Stomach (tissue), 9 donors: ENCODE results near the gene AMPD1. TPM values are rescaled to one million over a fixed set of nuclear protein-coding genes. Genes with fewer than 3 reads are reported as not detected.
A peak's percentile ranks its signal among the peaks of the same experiment; 100 is the strongest.

ENCODE experiments used
- DNase-seq, 2 donors: peaks; one replicate each; pipeline versions ENCODE4 v3.0.0 to v3.0.0-alpha.2; 2013 to 2019
- H3K27ac ChIP-seq, 5 donors: fragments of 200-600 bp in 4 of 5; sonication (generic) in 4 of 5; one replicate each; pipeline ENCODE4 v1.5.1; 2013 to 2019; ENCODE audit warnings: mild to moderate bottlenecking in 1 of 5, moderate library complexity in 1 of 5
- H3K27me3 ChIP-seq, 3 donors: fragments of 200-600 bp; sonication (generic); one replicate each; pipeline ENCODE4 v1.5.1; 2017 to 2019; ENCODE audit warnings: mixed run types in 1 of 3
- H3K36me3 ChIP-seq, 4 donors: fragments of 200-600 bp; sonication (generic); 1 replicate in 3 of 4; 2 replicates in 1 of 4; pipeline ENCODE4 v1.5.1; 2016 to 2019
- H3K4me1 ChIP-seq, 4 donors: fragments of 200-600 bp; sonication (generic); one replicate each; pipeline ENCODE4 v1.5.1; 2016 to 2019
- H3K4me3 ChIP-seq, 4 donors: fragments of 200-600 bp; sonication (generic) in 3 of 4; one replicate each; pipeline ENCODE4 v1.5.1; 2016 to 2019; ENCODE audit warnings: mild to moderate bottlenecking in 1 of 4
- H3K9me3 ChIP-seq, 4 donors: fragments of 200-600 bp; sonication (generic); one replicate each; pipeline ENCODE4 v1.5.1; 2016 to 2019
- CTCF ChIP-seq, 7 experiments: fragments of 450-650 bp in 4 of 7; fragments of 200-600 bp in 3 of 7; sonication (generic) in 3 of 7; IDR thresholded peaks; one replicate each; pipeline ENCODE4 v1.5.1; 2016 to 2019; ENCODE audit warnings: antibody characterized with exemption in 7 of 7, control low read depth in 2 of 7, mild to moderate bottlenecking in 1 of 7
- EP300 ChIP-seq: sonication (generic); formaldehyde crosslinking; IDR thresholded peaks from one replicate; pipeline ENCODE4 v1.6.1; 2017; ENCODE audit warnings: antibody characterized with exemption
- POLR2A ChIP-seq, 4 donors: fragments of 450-650 bp; IDR thresholded peaks; one replicate each; pipeline ENCODE4 v1.6.1; 2016; ENCODE audit warnings: antibody characterized with exemption in 4 of 4, control low read depth in 2 of 4, mild to moderate bottlenecking in 1 of 4, moderate library complexity in 1 of 4
- POLR2AphosphoS5 ChIP-seq, 3 donors: sonication (generic); formaldehyde crosslinking; IDR thresholded peaks; one replicate each; pipeline ENCODE4 v1.6.1; 2016; ENCODE audit warnings: antibody characterized with exemption in 3 of 3
- WGBS, 5 donors: extraction: QIAGEN DNeasy Blood & Tissue Kit in 3 of 5; methylation state at CpG; one replicate each; pipeline versions ENCODE4 v1.1.5 to v1.1.7; 2013 to 2018; 5-methylcytosine and 5-hydroxymethylcytosine counted together
- intact Hi-C: fragments of 100-400 bp; cut with DNase I; formaldehyde crosslinking; loops from one replicate; pipeline ENCODE4 v1.15.1; 2023; ENCODE audit warnings: low total_unique reads
- polyA plus RNA-seq, 3 donors: library from polyadenylated mRNA; stranded (reverse); fragments of 200-250 nt; gene quantifications; one replicate each; pipeline ENCODE4 v1.2.3, GENCODE V29; 2013
- total RNA-seq, 5 donors: library from RNA; depleted of rRNA; stranded (reverse); fragments of >200 nt; gene quantifications; one replicate each; pipeline versions ENCODE4 v1.1.0 to v1.2.3, GENCODE V29; 2014 to 2016
- donor health status: healthy with polysubstance abuse.
- donor health status: Bipolar disorder and iron deficiency.
- donor health status: healthy.

The AMPD1 gene
- total and polyA plus RNA-seq, 8 donors, result 0.62 TPM; not detected in 7

DNA sequence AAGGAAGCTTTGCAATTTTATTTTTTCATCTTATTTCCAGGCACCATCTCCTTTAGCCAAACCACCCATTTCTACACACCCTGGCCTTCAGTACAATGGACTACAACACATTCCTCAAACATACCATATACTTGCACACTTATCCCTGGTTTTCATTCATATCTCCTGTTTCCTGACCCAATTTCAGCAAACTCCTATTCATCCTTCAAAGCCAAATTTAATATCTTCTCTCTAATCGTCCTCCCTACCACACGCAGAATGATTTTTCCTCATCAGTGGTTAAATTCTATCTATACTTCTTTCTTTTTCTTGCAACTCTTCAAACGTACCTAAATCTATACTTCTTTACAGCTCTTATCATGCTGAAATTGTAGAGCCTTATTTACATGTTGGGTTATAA lies 28.4 kb downstream of the AMPD1 start:
- 82 to 91% (median 87%) methylated on average over 3 of the region's 3 CpGs for WGBS, 5 donors
- H3K4me3 ChIP-seq, result no peak overlapping the region
- no peak for DNase-seq
- TF ChIP-seq EP300 (no peak), POLR2AphosphoS5 (IDR thresholded peaks at IDR 0.05) (no peak), CTCF (IDR thresholded peaks at IDR 0.05) (no peak), POLR2A (IDR thresholded peaks at IDR 0.05) (no peak)
- no peaks in the 10 kb centered on the region for H3K9me3 ChIP-seq
- H3K27me3 ChIP-seq, result no peaks in the 10 kb centered on the region
- H3K4me1 ChIP-seq, result peaks cover 6 to 23% (median 13%) of the 10 kb centered on the region in 4 donors
- no peaks in the 10 kb centered on the region for H3K36me3 ChIP-seq
- no peak overlapping the region for H3K27ac ChIP-seq
- intact Hi-C loops, result no loop called here

DNA sequence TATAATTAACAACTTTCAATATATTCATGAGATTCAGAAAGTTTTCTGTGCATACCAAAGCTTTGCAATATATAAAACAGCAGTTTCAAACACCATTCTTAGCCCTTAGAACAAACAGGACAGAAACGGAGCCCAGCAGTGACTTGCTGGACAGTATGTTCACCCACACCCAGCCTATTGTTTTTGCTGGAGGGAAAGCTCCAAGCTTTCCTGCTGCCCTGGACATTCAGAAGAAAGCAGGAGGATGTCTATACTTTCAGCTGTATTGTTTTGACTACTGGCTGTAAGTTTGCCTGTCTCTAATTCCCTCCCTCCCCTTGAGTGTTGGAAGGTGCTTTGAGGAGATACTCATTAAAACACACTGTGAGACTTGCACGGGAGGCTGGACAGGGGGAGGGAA lies 35.1 kb downstream of the AMPD1 start:
- intact Hi-C loops, result no loop called here
- Histone ChIP-seq H3K9me3 (no peaks in the 10 kb centered on the region), H3K27ac (no peak overlapping the region)

DNA sequence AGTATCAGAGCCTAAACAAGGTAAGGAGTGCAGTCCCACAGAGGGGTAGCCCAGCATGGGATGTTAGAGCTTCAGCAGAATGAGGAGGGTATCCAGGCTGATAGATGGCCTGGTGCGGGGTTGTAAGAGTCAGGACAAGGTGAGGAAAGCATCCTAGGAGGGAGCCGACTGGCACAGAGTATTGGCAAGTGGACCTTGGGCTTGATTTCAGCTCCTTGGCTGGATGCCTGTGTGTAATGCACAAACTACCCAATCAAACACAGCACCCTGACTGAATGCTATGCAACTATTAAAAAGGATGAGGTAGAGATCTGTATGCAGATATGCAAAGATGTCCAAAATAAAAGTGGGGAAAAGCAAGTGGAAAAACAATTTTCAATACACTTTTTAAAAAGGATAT lies 43.5 kb downstream of the AMPD1 start:
- no peak overlapping the region for H3K4me3 ChIP-seq
- no peaks in the 10 kb centered on the region for H3K36me3 ChIP-seq
- TF ChIP-seq POLR2A (IDR thresholded peaks at IDR 0.05), result no peak
- no peak for TF ChIP-seq POLR2AphosphoS5 (IDR thresholded peaks at IDR 0.05)
- TF ChIP-seq CTCF (IDR thresholded peaks at IDR 0.05), result no peak
- TF ChIP-seq EP300, result no peak
- no peak overlapping the region for H3K27ac ChIP-seq
- H3K9me3 ChIP-seq, result no peaks in the 10 kb centered on the region
- H3K4me1 ChIP-seq, result no peaks in the 10 kb centered on the region
- intact Hi-C loops, result no loop called here
- no peak for DNase-seq
- 58 to 84% (median 72%) methylated on average over 2 of the region's 2 CpGs for WGBS, 5 donors
- H3K27me3 ChIP-seq, result no peaks in the 10 kb centered on the region

More for the DNA sequence above, 35.1 kb downstream of the AMPD1 start:
- Histone ChIP-seq H3K36me3 (no peaks in the 10 kb centered on the region), H3K4me1 (no peaks in the 10 kb centered on the region), H3K4me3 (no peak overlapping the region), H3K27me3 (no peaks in the 10 kb centered on the region)
- DNase-seq, result peak in 1 of 2 donors; percentile 1
- 9 to 38% (median 25%) methylated on average over 2 of the region's 2 CpGs for WGBS, 5 donors
- TF ChIP-seq POLR2AphosphoS5 (IDR thresholded peaks at IDR 0.05) (no peak), EP300 (no peak), CTCF (IDR thresholded peaks at IDR 0.05) (no peak), POLR2A (IDR thresholded peaks at IDR 0.05) (no peak)

GRCh38 chr1:114648503-114648902 lies 46.8 kb downstream of the AMPD1 start:
- H3K27me3 ChIP-seq, result no peaks in the 10 kb centered on the region
- no peaks in the 10 kb centered on the region for H3K4me1 ChIP-seq
- DNase-seq, result no peak
- TF ChIP-seq POLR2AphosphoS5 (IDR thresholded peaks at IDR 0.05), result no peak
- H3K36me3 ChIP-seq, result no peaks in the 10 kb centered on the region
- intact Hi-C loops, result no loop called here
- WGBS, 5 donors, result 97 to 100% (median 98%) methylated on average over 1 of the region's 1 CpG
- no peak overlapping the region for H3K4me3 ChIP-seq
- H3K27ac ChIP-seq, result no peak overlapping the region
- H3K9me3 ChIP-seq, result no peaks in the 10 kb centered on the region

DNA sequence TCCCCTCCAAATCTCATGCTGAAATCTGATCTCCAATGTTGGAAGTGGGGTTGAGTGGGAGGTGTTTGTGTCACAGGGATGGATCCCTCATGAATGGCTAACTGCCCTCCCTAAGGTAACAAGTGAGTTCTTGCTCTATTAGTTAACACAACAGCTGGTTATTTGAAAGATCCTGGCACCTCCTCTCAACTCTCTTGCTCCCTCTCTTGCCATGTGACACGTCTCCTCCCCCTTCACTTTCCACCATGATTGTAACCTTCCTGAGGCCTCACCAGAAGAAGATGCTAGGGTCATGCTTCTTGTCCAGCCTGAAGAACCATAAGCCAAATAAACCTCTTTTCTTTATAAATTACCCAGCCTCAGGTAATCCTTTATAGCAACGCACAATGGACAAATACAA lies 54.0 kb downstream of the AMPD1 start:
- WGBS, 5 donors, result 80 to 91% (median 83%) methylated on average over 2 of the region's 2 CpGs
- intact Hi-C loops, result no loop called here

More for the DNA sequence above, 54.0 kb downstream of the AMPD1 start:
- TF ChIP-seq POLR2A (IDR thresholded peaks at IDR 0.05) (no peak), EP300 (no peak), POLR2AphosphoS5 (IDR thresholded peaks at IDR 0.05) (no peak), CTCF (IDR thresholded peaks at IDR 0.05) (no peak)
- Histone ChIP-seq H3K27me3 (no peaks in the 10 kb centered on the region), H3K4me3 (no peak overlapping the region), H3K27ac (no peak overlapping the region), H3K4me1 (no peaks in the 10 kb centered on the region), H3K36me3 (no peaks in the 10 kb centered on the region), H3K9me3 (no peaks in the 10 kb centered on the region)
- no peak for DNase-seq
